Skin of body (tissue), 2 donors: ENCODE measurements around the gene HSPB8. TPM values are rescaled to one million over a fixed set of nuclear protein-coding genes. Genes with fewer than 3 reads are reported as not detected.

Source experiments
- DNase-seq: peaks from one replicate; lab custom pipeline; 2025; lab: John Stamatoyannopoulos, UW
- total RNA-seq: library from RNA; depleted of rRNA; stranded (reverse); fragments of >200 nt; gene quantifications from one replicate; pipeline ENCODE4 v1.2.3, GENCODE V29; 2014

The HSPB8 gene
- total RNA-seq, 1 donor from 2014 or later: 26.8 TPM

- DNase-seq: no peak
Observed at GRCh38 chr12:119169150-119169549, 9.6 kb upstream of the HSPB8 start.

- DNase-seq: no peak
Observed at GRCh38 chr12:119171291-119171690, 7.4 kb upstream of the HSPB8 start.

- DNase-seq: no peak
Observed at GRCh38 chr12:119171691-119172425, 6.9 kb upstream of the HSPB8 start.

DNA sequence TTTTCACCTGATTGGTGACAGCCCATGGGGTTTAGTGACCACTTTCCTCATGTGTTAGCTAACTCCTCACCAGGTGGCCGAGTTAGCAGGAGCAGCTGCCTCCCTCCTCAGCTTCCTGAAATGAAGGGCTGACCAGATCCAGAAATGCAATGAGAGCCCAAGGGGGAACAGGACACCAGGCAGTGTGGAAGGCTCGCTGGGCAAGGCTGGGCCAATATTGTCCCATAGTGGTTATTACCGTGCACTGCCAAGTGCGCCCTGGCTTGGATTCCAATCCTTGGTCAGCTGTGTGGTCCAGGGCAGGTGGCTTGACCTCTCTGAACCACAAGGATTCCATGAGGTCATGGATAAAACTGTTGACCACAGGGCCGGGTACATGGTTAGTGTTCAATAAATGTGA is 3.6 kb upstream of the HSPB8 start:
- no peak for DNase-seq

- peak; percentile 63 for DNase-seq
Observed at GRCh38 chr12:119176267-119177055, 2.3 kb upstream of the HSPB8 start.

GRCh38 chr12:119177056-119177325 is 1.7 kb upstream of the HSPB8 start:
- DNase-seq: no peak

- no peak for DNase-seq
Observed at GRCh38 chr12:119177724-119178380, 879 bp upstream of the HSPB8 start.

- no peak for DNase-seq
Observed at GRCh38 chr12:119179335-119180021, 747 bp downstream of the HSPB8 start.

GRCh38 chr12:119180380-119181040 is 1.8 kb downstream of the HSPB8 start:
- no peak for DNase-seq

DNA sequence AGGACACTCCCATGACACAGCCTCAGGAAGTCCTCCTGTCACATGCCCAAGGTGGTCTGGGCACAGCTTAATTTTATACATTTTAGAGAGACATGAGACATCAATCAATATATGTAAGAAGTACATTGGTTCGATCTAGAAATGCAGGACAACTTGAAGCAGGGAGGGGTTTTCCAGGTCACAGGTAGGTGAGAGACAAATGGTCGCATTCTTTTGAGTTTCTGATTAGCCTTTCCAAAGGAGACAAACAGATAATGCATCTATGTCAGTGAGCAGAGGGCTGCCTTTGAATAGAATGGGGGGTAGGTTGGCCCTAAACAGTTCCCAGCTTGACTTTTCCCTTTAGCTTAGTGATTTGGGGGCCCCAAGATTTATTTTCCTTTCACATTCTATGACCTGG is 2.5 kb downstream of the HSPB8 start:
- no peak for DNase-seq

DNA sequence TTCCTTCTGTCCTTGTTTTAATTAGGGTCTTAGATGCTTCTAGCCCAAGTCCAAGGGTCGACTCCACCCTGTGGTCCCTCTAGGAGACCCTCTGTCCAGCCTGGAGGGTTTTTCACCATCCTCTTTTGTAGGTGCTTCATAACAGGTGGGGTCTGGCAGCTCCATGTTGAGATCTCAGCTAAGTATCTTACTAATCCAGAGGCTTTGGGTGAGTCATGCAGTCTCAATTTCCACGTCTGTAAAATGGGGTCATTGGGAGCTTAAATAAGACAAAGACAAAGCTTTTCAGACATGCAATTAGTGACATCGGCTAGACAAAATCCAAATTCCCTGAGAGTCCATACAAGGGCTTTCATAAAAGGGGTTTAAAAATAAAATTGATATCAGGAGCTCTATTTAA is 3.2 kb downstream of the HSPB8 start:
- DNase-seq: no peak

DNA sequence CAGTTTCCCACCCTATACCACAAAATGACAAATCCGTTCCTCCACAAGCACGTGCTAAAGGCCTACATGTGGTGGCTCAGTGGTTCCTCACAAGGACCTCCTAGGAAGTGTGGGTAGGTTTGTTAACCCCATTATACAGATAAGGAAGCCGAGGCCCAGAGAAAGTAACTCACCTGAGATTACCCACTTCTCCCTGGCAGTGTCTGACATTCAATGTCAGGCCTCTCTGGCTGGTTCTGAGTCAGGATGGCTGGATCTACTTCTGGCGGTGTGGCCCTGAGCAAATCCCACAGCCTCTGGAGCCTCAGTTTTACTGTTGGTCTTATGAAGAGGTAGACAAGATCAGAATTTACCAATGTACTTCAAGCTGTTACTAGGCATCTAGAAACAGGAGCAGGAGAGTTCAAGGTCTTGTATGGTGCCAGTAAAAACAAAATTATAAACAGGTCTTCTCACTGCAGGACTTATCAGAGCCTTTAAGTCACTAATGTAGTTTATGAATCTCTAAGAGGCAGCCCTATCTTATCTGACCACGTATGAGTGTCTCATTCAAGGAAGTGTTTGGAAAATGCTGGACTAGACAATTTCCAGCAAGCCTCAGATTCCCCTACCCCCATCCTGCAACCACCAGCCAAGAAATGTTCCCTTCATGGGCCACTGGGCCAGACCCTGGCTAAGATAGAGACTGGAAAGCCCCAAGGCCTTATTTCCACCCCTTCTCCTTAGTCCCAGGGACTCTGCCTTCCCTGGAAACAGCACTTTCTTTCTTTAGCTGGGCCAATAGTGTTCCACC is 4.2 kb downstream of the HSPB8 start:
- no peak for DNase-seq

DNA sequence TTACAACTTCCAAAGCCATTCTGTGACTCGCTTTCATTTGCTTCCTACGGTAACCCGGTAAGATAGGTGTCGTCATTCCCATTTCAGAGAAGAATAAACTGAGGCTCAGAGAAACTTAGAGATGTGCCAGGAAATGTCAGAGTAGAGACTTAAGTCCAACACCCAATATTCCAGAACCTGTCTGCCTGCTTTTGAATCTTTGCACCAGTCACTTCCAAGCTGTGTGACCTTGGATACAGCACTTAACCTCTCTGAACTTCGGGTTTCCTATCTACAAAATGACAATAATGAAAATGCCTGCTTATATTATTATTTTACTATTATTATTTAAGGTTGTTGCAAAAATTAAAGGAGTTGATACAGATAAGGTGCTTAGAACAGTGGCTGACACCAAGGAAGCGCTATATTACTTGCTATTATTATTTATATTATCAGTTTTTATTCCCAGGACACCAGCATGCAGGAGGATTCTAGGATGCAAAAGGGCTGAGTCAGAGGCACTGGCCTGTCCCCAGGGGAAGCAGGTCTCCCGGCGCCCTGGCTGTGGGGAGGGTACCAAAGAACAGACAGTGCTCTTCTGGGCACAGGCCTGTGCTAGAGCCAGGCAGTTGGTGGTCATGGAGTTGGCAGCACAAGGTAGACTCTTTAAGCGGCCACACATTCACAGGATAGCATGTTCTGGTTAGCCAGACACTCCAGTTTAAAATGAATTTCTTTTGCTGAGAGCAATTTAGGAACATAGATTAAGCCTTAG is 5.4 kb downstream of the HSPB8 start:
- no peak for DNase-seq

GRCh38 chr12:119195256-119195655 is 16.5 kb downstream of the HSPB8 start:
- DNase-seq: no peak

GRCh38 chr12:119198440-119198839 is 19.7 kb downstream of the HSPB8 start:
- no peak for DNase-seq

- no peak for DNase-seq
Observed at GRCh38 chr12:119200601-119201000, 21.9 kb downstream of the HSPB8 start.

GRCh38 chr12:119201789-119202543 is 23.2 kb downstream of the HSPB8 start:
- no peak for DNase-seq

DNA sequence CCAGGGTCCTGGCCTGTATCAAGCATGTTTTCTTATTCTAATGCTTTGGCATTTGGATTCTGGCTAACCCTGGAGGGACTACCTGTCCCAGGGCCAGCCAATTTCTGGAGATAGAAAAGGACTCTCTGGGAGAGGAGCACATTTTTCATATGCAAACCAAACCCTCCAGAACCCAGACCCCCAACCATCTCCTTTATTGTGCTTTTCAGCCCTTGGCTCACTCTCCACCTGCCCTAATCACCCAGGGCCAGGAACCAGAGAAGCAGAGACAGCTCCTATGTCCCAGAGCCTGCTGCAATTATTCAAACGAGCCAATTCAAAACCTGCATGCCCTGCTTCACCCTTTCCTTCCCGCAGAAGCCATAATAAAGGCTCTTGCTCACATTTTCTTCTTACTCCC is 23.8 kb downstream of the HSPB8 start:
- no peak for DNase-seq

GRCh38 chr12:119204131-119204530 is 25.4 kb downstream of the HSPB8 start:
- DNase-seq: peak; percentile 48
